Lower lobe of right lung (tissue), 2 donors: ENCODE results near the gene DNAJC12. TPM values are rescaled to one million over a fixed set of nuclear protein-coding genes. Genes with fewer than 3 reads are reported as not detected.
"Not testable (repeated sequence)": the region's sequence is repeated elsewhere in the genome, so short reads cannot be mapped to it uniquely, and the experiment has no call there.

Experiments
- ATAC-seq, 2 donors: fragments of 200-7000 bp; cut with Tn5 transposase; one replicate each; pipeline ENCODE4 v1.9.1; 2020 to 2022; ENCODE audit warnings: mild to moderate bottlenecking in 2 of 2, moderate library complexity in 2 of 2
- DNase-seq: peaks from one replicate; pipeline ENCODE4 v3.0.0-alpha.2; 2020
- H3K27ac ChIP-seq: fragments of 200-600 bp; one replicate; pipeline ENCODE4 v1.8.0; 2022
- H3K27me3 ChIP-seq: fragments of 200-600 bp; one replicate; pipeline ENCODE4 v1.8.0; 2022; ENCODE audit warnings: low read depth
- H3K36me3 ChIP-seq: fragments of 200-600 bp; one replicate; pipeline ENCODE4 v1.8.0; 2022; ENCODE audit warnings: mild to moderate bottlenecking
- H3K4me1 ChIP-seq: fragments of 200-600 bp; one replicate; pipeline ENCODE4 v1.8.0; 2022
- H3K4me3 ChIP-seq: fragments of 200-600 bp; one replicate; pipeline ENCODE4 v1.8.0; 2022; ENCODE audit warnings: mild to moderate bottlenecking
- H3K9me3 ChIP-seq: fragments of 200-600 bp; one replicate; pipeline ENCODE4 v1.8.0; 2022
- intact Hi-C: fragments of 100-400 bp; cut with DNase I; formaldehyde crosslinking; loops from one replicate; pipeline ENCODE4 v1.11.0; 2022
- total RNA-seq: library from RNA; stranded (reverse); fragmentation: NEBNext Ultra II Directional; extraction: Animal tissue kit (Norgen Biotek cat#: 25700); gene quantifications from one replicate; pipeline ENCODE4 v1.2.1, GENCODE V29; 2021
- TF ChIP-seq, protein P1 (sequence below): fragments of 200-600 bp; IDR thresholded peaks from one replicate; pipeline ENCODE4 v1.8.0; 2022; ENCODE audit warnings: antibody characterized with exemption, mild to moderate bottlenecking
- donor health status: DM: no; HTN: yes; CAD: no; lungs with severe emphysema.

Gene DNAJC12
- total RNA-seq, 1 donor from 2014 or later, result 1.5 TPM

DNA sequence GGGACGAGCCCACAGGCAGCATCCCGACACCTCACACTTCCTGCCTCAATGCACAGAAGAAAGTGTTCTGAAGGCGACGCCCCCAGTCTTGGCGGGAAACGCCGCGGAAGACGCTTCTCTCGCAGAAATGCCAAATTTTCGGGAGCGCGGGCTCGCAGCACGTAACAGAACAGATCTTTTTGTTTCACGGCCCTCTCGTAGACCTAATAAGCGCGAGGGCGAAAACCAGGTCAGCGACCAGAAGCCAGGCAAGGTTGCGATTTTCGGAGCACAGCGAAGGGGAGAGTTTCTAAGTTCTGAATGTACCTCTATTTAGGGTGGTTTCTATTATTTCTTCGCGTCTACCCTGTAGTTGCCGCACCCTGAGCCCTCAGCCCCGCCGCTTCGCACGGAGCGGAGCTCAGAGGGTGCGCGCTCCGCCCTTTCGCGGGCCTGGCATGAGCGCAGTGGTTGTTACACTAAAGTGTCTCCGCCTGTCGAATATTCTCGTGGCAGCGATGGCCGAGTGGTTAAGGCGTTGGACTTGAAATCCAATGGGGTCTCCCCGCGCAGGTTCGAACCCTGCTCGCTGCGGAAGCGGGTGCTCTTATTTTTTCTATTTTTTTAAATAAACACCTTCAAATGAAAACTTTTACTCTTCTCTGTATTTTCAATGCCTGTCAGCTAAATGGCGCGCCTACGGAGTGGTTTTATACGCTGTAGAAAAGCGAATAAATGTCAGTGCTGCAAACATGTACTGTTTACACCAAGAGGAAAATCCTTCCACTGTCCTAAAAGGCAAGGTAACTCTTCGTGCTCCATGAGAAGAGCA lies 73.8 kb downstream of the DNAJC12 start:
- DNase-seq (peak; percentile 89), ATAC-seq (peak; percentile 96 to 97)
- peak overlapping the region; percentile 84 for H3K4me3 ChIP-seq
- intact Hi-C loops, result no loop called here
- H3K9me3 ChIP-seq, result no peaks in the 10 kb centered on the region
- no peaks in the 10 kb centered on the region for H3K36me3 ChIP-seq
- H3K27ac ChIP-seq, result peak overlapping the region; percentile 94
- TF ChIP-seq, protein P1, sequence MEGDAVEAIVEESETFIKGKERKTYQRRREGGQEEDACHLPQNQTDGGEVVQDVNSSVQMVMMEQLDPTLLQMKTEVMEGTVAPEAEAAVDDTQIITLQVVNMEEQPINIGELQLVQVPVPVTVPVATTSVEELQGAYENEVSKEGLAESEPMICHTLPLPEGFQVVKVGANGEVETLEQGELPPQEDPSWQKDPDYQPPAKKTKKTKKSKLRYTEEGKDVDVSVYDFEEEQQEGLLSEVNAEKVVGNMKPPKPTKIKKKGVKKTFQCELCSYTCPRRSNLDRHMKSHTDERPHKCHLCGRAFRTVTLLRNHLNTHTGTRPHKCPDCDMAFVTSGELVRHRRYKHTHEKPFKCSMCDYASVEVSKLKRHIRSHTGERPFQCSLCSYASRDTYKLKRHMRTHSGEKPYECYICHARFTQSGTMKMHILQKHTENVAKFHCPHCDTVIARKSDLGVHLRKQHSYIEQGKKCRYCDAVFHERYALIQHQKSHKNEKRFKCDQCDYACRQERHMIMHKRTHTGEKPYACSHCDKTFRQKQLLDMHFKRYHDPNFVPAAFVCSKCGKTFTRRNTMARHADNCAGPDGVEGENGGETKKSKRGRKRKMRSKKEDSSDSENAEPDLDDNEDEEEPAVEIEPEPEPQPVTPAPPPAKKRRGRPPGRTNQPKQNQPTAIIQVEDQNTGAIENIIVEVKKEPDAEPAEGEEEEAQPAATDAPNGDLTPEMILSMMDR, result no peak
- H3K4me1 ChIP-seq, result peaks cover 14% of the 10 kb centered on the region
- no peaks in the 10 kb centered on the region for H3K27me3 ChIP-seq

DNA sequence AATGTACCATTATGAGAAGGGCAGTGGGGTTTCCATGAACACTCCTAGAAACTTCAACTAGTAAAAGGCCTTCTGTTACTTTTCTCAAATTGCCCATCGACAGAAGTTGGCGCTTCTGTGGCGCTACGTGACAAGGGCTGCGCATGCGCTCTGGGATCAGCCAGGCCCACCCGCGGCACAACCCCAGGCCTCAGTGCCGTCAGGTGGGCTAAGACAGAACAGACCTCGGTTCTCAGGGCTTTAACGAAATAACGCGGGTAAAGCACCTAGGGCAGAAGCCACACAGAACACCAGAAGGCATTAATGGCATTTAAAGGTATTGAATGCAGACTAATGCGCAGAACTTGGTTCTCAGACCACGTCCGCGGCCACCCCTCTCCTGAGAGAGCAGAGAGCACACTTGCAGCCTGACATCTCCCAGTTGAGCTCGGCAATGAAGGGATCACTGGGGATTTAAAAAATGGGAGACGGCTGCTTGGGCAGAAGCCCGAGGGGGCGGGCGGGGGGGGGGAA lies 74.4 kb downstream of the DNAJC12 start:
- no peaks in the 10 kb centered on the region for H3K9me3 ChIP-seq
- ATAC-seq (peak; percentile 81 to 83), DNase-seq (peak; percentile 84)
- no peaks in the 10 kb centered on the region for H3K36me3 ChIP-seq
- H3K27me3 ChIP-seq, result no peaks in the 10 kb centered on the region
- H3K4me3 ChIP-seq, result peak overlapping the region; percentile 84
- peaks cover 14% of the 10 kb centered on the region for H3K4me1 ChIP-seq
- intact Hi-C loops, result no loop called here
- H3K27ac ChIP-seq, result peak overlapping the region; percentile 94
- TF ChIP-seq, protein P1, result no peak

DNA sequence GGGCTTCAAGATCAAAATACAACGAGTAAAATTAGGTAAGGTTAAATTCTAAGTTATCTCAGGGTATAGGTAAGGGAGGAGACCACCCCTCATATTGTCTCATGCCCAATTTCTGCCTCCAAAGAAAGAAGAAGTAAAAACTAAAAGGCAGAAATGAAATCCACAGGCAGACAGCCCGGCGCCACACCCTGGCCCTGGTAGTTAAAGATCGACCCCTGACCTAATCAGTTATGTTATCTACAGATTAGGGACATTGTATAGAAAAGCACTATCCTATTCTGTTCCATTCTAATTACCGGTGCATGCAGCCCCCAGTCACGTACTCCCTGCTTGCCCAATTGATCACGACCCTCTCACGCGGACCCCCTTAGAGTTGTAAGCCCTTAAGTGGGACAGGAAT lies 75.4 kb downstream of the DNAJC12 start:
- H3K27me3 ChIP-seq, H3K4me3 ChIP-seq, H3K9me3 ChIP-seq, intact Hi-C loops, H3K36me3 ChIP-seq, ATAC-seq: not testable (repeated sequence)
- peak overlapping the region; percentile 94 for H3K27ac ChIP-seq
- peaks cover 14% of the 10 kb centered on the region for H3K4me1 ChIP-seq
- DNase-seq, result peak; percentile 58

DNA sequence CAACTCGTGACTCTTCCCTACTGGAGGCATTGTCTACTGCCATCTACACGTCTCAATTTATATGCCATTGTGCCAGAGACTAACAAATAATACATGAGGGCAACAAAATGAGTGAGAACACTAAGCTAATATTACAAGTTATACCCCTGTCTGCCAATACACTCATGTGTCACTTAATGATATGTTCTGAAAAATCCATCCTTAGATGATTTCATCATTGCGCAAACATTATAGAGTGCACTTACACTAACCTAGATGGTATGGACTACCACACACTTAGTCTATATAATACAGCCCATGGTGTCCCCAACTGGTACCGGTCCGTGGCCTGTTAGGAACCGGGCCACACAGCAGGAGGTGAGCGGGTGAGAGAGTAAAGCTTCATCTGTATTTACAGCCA lies 77.7 kb downstream of the DNAJC12 start:
- Histone ChIP-seq H3K4me3 (no peak overlapping the region), H3K27me3 (no peaks in the 10 kb centered on the region), H3K4me1 (peaks cover 14% of the 10 kb centered on the region), H3K9me3 (no peaks in the 10 kb centered on the region), H3K36me3 (no peaks in the 10 kb centered on the region), H3K27ac (no peak overlapping the region)
- TF ChIP-seq, protein P1, result no peak
- intact Hi-C loops, result no loop called here
- ATAC-seq, result no peak
- no peak for DNase-seq

Other genes with a start within 250 kb of the DNAJC12 start
- not detected for gene CTNNA3, start 142.0 kb downstream of the DNAJC12 start, total RNA-seq
- 21.0 TPM for gene SIRT1, start 46.5 kb upstream of the DNAJC12 start, total RNA-seq
- gene HERC4, start 237.1 kb upstream of the DNAJC12 start, total RNA-seq, result 63.6 TPM